T47D (cell line): ENCODE data around the gene MED8.

Experiments
- DNase-seq, 2 experiments: peaks; one replicate each; pipeline versions ENCODE4 v3.0.0 to v3.0.0-alpha.2; 2011 to 2012; ENCODE audit warnings: low read depth in 1 of 2, low spot score in 1 of 2
- JUND ChIP-seq: IDR thresholded peaks from 2 replicates; pipeline ENCODE4 v1.6.1; 2012; ENCODE audit warnings: low read depth
- in situ Hi-C: cut with HindIII; loops from 2 replicates; pipeline ENCODE4 v1.10.0; 2016; ENCODE audit warnings: low sequenced_read_pairs, low pct_unique_long_range_greater_than_20kb

Gene MED8

DNA sequence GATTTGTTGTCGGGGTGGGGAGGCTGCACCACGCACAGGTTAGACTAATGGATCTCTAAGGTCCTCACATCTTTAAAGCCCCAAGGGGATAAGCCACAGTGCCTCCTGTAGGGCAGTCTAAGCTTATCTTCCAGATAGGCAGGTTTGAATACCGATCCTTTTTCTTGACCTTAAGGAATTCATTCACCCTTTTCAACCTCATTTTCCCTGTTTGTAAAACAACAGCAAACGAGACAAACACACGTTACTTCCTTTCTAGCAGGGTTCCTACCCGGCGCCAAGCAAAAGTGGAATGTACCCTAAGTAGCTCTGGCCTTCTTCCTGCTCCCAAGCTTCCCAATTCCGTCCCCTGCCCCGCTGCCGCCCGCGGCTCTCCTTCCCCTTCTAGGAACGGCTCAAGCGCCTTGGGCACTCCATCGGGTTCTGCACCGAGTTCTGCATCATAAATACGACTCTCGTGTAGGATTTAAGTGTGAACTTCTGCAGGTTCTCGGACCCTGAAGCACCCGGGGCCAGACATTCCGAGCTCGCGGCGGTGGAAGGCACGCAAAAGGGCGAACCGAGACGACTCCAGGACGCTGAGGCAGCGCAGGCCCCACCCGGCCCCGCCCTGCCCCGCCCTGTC, 31.4 kb downstream of the MED8 start:
- in situ Hi-C loops: no loop called here
- no peak for TF ChIP-seq JUND
- peak in 1 of 2 experiments; percentile 45 for DNase-seq

- no peak for DNase-seq
- in situ Hi-C loops: no loop called here
- no peak for TF ChIP-seq JUND
Measured at GRCh38 chr1:43357251-43357650, 32.3 kb downstream of the MED8 start.

DNA sequence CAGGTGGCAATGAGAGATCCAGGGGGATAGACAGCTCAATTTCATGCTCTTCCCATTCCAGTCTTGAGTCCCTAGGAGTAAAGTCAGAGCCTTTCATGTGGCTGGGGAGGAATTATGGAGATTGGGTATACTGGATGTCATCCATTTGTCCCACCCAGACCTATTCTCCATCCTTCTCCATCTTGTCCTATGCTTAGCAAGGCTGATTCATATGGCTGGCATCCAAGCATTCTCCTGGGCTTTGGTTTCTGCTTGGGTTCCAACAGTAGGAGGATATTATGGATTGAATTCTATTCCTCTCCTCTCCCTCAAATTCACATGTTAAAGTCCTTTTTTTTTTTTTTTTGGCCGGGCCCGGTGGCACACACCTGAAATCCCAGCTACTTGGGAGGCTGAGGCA, 34.7 kb downstream of the MED8 start:
- DNase-seq: no peak
- no peak for TF ChIP-seq JUND
- in situ Hi-C loops: no loop called here

DNA sequence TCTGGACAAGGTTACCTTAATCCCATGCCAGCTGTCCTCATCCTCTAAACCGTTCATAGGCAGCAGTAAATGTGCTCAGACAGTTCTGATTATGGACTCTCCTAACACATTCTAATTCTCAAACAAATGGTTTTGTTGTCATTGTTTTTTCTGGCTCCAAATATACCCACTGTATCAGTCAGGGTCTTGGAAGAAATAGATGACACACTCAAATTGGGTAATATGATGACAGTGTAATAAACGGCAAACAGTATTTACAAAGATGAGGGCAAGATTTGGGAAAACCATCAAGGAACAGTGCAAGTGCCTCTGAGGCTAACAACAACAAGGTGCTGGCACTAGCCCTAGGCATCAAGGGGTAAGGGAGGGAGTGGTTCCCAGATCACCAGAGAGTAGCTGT, 35.1 kb downstream of the MED8 start:
- no peak for DNase-seq
- no peak for TF ChIP-seq JUND
- in situ Hi-C loops: no loop called here

- in situ Hi-C loops: no loop called here
- DNase-seq: no peak
- no peak for TF ChIP-seq JUND
Measured at GRCh38 chr1:43352881-43353280, 36.7 kb downstream of the MED8 start.

GRCh38 chr1:43352351-43352705, 37.3 kb downstream of the MED8 start:
- TF ChIP-seq JUND: no peak
- in situ Hi-C loops: no loop called here

DNA sequence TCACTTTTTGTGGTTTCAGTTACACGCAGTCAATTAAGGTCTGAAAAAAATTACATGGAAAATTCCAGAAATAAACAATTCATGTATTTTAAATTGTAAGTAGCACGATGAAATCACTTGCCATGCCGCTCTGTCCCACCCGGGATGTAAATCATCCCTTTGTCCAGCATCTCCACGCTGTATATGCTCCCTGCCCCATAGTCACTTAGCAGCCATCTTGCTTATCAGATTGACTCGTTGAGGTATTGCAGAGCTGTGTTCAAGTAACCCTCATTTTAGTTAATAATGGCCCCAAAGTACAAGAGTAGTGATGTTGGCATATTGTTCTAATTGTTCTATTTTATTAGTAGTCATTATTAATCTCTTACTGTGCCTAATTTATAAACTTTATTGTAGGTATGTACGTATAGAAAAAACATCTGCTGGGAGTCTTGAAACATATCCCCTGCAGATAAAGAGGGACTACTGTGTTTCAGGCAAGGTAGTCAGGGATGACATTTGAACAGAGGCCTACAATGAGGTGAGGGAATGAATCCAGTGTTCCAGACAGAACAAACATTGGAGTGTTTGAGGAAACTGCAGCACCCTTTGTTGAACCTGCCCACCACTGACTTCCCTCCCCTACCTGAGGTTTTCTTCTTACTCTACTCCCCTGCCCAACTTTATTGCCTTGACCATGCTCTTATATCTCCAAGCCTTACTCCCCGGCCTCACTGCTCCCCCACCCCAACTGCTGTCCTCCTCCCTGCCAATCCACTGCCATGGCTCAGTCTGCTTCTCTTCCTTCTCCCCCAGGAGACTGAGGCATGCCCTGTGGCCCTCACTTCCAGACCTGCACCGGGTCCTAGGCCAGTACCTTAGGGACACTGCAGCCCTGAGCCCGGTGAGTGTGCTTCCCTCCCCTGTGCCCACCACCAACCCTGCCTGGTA, 37.9 kb downstream of the MED8 start:
- DNase-seq: no peak
- in situ Hi-C loops: no loop called here
- no peak for TF ChIP-seq JUND

More at GRCh38 chr1:43352351-43352705, 37.3 kb downstream of the MED8 start:
- no peak for DNase-seq

GRCh38 chr1:43350976-43351375, 38.6 kb downstream of the MED8 start:
- in situ Hi-C loops: no loop called here
- DNase-seq: no peak
- TF ChIP-seq JUND: no peak

- in situ Hi-C loops: no loop called here
- no peak for TF ChIP-seq JUND
- DNase-seq: peak; percentile 6 to 33
Measured at GRCh38 chr1:43349594-43350306, 39.9 kb downstream of the MED8 start.

DNA sequence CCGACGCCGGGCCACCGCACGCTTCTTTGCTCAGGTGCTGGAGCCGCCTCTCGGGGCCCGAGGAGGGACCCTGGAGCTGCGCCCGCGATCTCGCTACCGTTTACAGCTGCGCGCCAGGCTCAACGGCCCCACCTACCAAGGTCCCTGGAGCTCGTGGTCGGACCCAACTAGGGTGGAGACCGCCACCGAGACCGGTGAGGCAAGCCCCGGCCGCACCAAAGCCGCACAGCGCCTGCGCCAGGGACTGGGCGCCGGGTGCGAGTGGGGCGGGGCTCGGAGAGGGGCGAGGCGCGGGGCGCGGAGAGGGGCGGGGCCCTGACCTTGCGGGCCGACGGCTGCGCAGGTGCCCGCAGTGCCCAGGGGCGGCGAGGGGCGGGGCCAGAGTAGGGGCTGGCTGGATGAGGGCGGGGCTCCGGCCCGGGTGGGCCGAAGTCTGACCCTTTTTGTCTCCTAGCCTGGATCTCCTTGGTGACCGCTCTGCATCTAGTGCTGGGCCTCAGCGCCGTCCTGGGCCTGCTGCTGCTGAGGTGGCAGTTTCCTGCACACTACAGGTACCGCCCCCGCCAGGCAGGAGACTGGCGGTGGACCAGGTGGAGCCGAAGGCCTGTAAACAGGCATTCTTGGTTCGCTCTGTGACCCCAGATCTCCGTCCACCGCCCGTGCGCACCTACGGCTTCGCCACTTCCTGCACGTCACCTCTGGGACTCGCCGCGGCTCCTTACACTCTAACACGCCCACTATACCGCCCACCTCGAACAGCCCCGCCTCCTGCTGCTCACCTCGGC, 40.6 kb downstream of the MED8 start:
- in situ Hi-C loops: no loop called here
- TF ChIP-seq JUND: no peak
- DNase-seq: peak; percentile 85 to 89

GRCh38 chr1:43348343-43348808, 41.2 kb downstream of the MED8 start:
- TF ChIP-seq JUND: no peak
- peak; percentile 23 to 52 for DNase-seq
- in situ Hi-C loops: no loop called here

- in situ Hi-C loops: no loop called here
- no peak for TF ChIP-seq JUND
- no peak for DNase-seq
Measured at GRCh38 chr1:43346636-43347035, 43.0 kb downstream of the MED8 start.
